HFFc6 (cell line): ENCODE results near the gene PAK4. TPM values are rescaled to one million over a fixed set of nuclear protein-coding genes. Genes with fewer than 3 reads are reported as not detected.
"Not testable (repeated sequence)": the region's sequence is repeated elsewhere in the genome, so short reads cannot be mapped to it uniquely, and the experiment has no call there.

Source experiments
- DNase-seq: peaks from one replicate; pipeline ENCODE4 v3.0.0-alpha.2; 2018
- H3K27ac Mint-ChIP-seq: 2 replicates; pipeline ENCODE4 v1.8.0; 2020; ENCODE audit warnings: mild to moderate bottlenecking, mixed read lengths
- H3K27me3 Mint-ChIP-seq: 2 replicates; pipeline ENCODE4 v1.8.0; 2021; ENCODE audit warnings: mild to moderate bottlenecking, moderate library complexity, mixed read lengths; ENCODE audit not compliant: insufficient read depth
- H3K36me3 Mint-ChIP-seq: 2 replicates; pipeline ENCODE4 v1.8.0; 2021; ENCODE audit warnings: low read depth, mixed read lengths
- H3K4me1 Mint-ChIP-seq: 2 replicates; pipeline ENCODE4 v1.8.0; 2020; ENCODE audit warnings: low read depth, mixed read lengths
- H3K4me3 Mint-ChIP-seq: 2 replicates; pipeline ENCODE4 v1.8.0; 2020; ENCODE audit warnings: mild to moderate bottlenecking, moderate library complexity, mixed read lengths
- H3K9me3 Mint-ChIP-seq: 2 replicates; pipeline ENCODE4 v1.8.0; 2020; ENCODE audit warnings: mild to moderate bottlenecking, mixed read lengths
- total RNA-seq, 6 experiments: library from RNA; stranded (reverse); fragmentation: NEBNext Ultra II Directional; extraction: Animal tissue kit (Norgen Biotek cat#: 25700); gene quantifications; 2 replicates in 1 of 6; 3 replicates in 5 of 6; pipeline ENCODE4 v1.2.3, GENCODE V29; 2021
- TF ChIP-seq, protein P1 (sequence below): fragments of 200-600 bp; sonication (generic); IDR thresholded peaks from 2 replicates; pipeline ENCODE4 v1.5.0; 2021; ENCODE audit warnings: antibody characterized with exemption, mild to moderate bottlenecking

PAK4 gene
- total RNA-seq, 6 experiments from 2014 or later, result 35.4 to 40.4 (median 35.8) TPM

DNA sequence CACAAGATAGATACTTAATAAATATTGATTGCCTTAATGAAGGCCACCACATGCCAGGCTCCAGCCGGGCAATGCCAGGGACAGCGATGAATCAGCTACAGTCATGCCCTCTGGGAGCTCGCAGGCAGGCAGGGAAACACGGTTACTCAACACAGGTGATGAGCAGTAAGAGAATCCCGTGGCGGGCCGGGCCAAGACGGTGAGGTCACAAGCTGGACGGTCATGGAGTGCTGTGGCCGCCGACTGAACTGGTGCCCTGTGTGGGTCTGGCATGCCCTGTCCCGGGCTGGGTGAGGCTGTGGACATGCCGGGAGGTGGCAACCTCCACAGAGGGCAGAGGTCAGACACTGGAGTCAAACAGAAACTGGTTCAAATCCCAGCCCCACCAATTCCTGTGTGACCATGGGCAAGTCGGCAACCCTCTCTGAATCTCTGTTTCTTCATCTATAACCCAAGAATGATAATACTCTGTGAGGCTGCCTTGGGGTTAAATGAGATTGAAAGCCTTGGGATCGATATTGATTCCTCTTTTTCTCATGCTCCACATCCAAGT is 13.2 kb upstream of the PAK4 start:
- TF ChIP-seq, protein P1, sequence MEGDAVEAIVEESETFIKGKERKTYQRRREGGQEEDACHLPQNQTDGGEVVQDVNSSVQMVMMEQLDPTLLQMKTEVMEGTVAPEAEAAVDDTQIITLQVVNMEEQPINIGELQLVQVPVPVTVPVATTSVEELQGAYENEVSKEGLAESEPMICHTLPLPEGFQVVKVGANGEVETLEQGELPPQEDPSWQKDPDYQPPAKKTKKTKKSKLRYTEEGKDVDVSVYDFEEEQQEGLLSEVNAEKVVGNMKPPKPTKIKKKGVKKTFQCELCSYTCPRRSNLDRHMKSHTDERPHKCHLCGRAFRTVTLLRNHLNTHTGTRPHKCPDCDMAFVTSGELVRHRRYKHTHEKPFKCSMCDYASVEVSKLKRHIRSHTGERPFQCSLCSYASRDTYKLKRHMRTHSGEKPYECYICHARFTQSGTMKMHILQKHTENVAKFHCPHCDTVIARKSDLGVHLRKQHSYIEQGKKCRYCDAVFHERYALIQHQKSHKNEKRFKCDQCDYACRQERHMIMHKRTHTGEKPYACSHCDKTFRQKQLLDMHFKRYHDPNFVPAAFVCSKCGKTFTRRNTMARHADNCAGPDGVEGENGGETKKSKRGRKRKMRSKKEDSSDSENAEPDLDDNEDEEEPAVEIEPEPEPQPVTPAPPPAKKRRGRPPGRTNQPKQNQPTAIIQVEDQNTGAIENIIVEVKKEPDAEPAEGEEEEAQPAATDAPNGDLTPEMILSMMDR, result no peak
- no peak for DNase-seq
- Mint-ChIP-seq H3K27ac (no peak overlapping the region), H3K36me3 (no peaks in the 10 kb centered on the region), H3K27me3 (peaks cover 21% of the 10 kb centered on the region), H3K4me1 (no peaks in the 10 kb centered on the region), H3K4me3 (no peak overlapping the region), H3K9me3 (no peaks in the 10 kb centered on the region)

DNA sequence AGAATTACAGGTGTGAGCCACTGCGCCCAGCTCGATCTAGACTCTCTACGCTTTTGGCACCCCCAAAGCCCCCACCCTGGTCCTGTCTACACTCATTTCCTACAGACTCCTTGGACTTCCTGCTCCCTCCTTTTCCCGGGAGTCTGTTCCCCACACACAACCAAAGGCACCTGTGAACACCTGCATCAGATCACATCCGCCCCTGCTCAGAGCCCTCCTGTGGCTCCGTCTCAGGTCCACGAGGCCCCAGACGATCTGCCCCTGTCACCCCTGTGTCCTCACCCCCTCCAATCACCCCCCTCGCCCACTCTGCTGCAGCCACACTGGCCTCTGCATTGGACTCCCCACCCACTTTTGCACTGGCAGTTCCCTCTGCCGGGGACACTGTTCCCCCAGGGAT is 12.4 kb upstream of the PAK4 start:
- Mint-ChIP-seq H3K4me1 (no peaks in the 10 kb centered on the region), H3K27ac (no peak overlapping the region), H3K4me3 (no peak overlapping the region), H3K9me3 (no peaks in the 10 kb centered on the region), H3K27me3 (peaks cover 21% of the 10 kb centered on the region), H3K36me3 (no peaks in the 10 kb centered on the region)
- TF ChIP-seq, protein P1, result no peak
- DNase-seq, result no peak

DNA sequence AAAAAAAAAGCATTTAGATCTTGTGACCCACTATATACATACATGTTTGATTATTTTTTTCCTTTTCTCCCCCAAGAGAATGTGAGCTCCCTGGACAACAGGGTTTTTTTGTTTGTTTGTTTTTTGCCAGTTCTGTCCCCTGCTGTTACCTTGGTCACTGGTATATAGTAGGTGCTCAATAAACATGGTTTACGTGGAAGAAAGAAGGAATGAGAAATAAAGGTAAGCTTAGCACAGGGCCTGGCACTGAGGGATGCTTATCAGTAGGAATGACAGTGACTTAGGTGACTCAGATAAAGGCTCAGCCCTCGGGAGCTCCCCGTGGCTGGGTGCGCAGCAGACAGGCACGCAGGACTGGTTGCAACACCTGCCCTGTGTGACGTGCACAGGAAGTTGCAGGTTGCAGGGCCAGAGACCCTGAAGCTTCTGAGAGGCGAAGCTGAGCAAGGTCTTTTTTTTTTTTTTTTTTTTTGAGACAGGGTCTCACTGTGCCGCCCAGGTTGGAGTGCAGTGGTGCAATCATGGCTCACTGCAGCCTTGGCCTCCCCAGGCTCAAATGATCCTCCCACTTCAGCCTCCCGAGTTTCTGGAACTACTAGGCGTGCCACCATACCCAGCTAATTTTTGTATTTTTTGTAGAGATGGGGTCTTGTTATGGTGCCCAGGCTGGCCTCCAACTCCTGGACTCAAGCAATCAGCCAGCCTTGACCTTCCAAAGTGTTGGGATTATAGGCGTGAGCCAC is 10.3 kb upstream of the PAK4 start:
- TF ChIP-seq, protein P1, result no peak
- H3K4me3 Mint-ChIP-seq, result no peak overlapping the region
- H3K27ac Mint-ChIP-seq, result no peak overlapping the region
- no peaks in the 10 kb centered on the region for H3K4me1 Mint-ChIP-seq
- H3K9me3 Mint-ChIP-seq, result no peaks in the 10 kb centered on the region
- no peak for DNase-seq
- H3K36me3 Mint-ChIP-seq, result no peaks in the 10 kb centered on the region
- H3K27me3 Mint-ChIP-seq, result peaks cover 21% of the 10 kb centered on the region

DNA sequence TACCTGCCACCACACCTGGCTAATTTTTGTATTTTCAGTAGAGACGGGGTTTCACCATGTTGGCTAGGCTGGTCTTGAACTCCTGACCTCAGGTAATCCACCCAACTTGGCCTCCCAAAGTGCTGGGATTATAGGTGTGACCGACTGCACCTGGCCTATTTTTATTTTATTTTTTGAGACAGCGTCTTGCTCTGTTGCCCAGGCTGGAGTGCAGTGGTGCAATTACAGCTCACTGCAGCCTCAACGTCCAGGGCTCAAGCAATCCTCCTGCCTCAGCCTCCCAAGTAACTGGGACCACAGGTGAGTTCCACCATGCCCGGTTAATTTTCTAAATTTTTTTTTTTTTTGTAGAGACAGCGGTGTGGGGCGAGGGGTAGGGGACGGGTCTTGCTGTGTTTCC is 8.6 kb upstream of the PAK4 start:
- H3K27ac Mint-ChIP-seq, DNase-seq, H3K36me3 Mint-ChIP-seq, H3K4me1 Mint-ChIP-seq, H3K4me3 Mint-ChIP-seq, H3K9me3 Mint-ChIP-seq: not testable (repeated sequence)
- H3K27me3 Mint-ChIP-seq, result peaks cover 20% of the 10 kb centered on the region

DNA sequence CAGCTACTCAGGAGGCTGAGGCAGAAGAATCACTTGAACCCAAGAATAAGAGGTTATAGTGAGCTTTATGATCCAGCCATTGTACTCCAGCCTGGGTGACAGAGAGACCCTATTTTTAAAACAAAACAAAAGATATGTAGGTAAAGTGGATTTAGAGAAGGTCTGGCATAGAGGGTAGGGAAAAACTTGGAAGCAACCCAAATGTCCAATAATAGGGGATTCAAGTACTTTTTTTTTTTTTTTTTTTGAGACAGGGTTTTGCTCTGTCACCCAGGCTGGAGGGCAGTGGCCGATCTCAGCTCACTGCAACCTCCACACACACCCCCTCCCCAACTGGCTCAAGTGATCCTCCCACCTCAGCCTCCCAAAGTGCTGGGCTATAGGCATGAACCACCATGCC is 5.8 kb upstream of the PAK4 start:
- TF ChIP-seq, protein P1, result no peak
- Mint-ChIP-seq H3K9me3 (no peaks in the 10 kb centered on the region), H3K27me3 (peaks cover 7% of the 10 kb centered on the region), H3K4me3 (no peak overlapping the region), H3K4me1 (peaks cover 6% of the 10 kb centered on the region; the same call in 1 of the 2 replicates), H3K27ac (no peak overlapping the region), H3K36me3 (no peaks in the 10 kb centered on the region)
- DNase-seq, result no peak

DNA sequence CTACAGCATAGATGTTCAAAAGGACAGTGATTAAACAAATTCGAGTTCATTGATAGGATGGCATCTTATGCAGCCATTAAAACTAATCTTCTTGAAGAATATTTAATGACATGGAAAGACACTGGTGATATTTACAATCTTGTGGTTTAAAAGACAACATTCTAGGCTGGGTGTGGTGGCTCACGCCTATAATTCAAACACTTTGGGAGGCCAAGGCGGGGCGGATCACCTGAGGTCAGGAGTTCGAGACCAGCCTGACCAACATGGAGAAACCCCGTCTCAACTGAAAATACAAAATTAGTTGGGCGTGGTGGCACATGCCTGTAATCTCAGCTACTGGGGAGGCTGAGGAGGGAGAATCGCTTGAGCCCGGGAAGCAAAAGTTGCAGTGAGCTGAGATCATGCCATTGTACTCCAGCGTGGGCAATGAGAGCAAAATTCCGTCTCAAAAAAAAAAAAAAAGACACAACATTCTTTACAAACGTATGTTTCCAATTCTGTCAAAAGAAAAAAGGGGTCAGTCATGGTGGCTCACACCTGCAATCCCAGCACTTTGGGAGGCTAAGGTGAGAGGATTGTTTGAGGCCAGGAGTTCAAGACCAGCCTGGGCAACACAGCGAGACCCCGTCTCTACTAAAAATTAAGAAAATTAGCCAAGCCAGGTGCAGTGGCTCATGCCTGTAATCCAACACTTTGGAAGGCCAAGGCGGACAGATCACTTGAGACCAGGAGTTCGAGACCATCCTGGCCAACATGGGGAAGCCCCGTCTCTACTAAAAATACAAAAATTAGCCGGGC is 2.5 kb upstream of the PAK4 start:
- no peak for DNase-seq
- peaks cover 5% of the 10 kb centered on the region for H3K36me3 Mint-ChIP-seq
- H3K27ac Mint-ChIP-seq, result no peak overlapping the region
- H3K9me3 Mint-ChIP-seq, result no peaks in the 10 kb centered on the region
- TF ChIP-seq, protein P1, result no peak
- peaks cover 2% of the 10 kb centered on the region; the same call in 1 of the 2 replicates for H3K27me3 Mint-ChIP-seq
- no peak overlapping the region for H3K4me3 Mint-ChIP-seq
- H3K4me1 Mint-ChIP-seq, result peaks cover 30% of the 10 kb centered on the region
